Kidney epithelial cell (primary cell): ENCODE measurements around the gene SKAP1. TPM values are rescaled to one million over a fixed set of nuclear protein-coding genes. Genes with fewer than 3 reads are reported as not detected.

ENCODE experiments used
- DNase-seq: peaks from one replicate; pipeline ENCODE4 v3.0.0-alpha.2; 2010; ENCODE audit warnings: low read depth
- H3K27me3 ChIP-seq: 2 replicates; pipeline ENCODE4 v1.6.0; 2011; ENCODE audit warnings: low read length; ENCODE audit not compliant: control insufficient read depth, insufficient read depth
- H3K36me3 ChIP-seq: 2 replicates; pipeline ENCODE4 v1.5.1; 2011; ENCODE audit warnings: low read length; ENCODE audit not compliant: control insufficient read depth, insufficient read depth
- H3K4me3 ChIP-seq: 2 replicates; pipeline ENCODE4 v1.5.1; 2011; ENCODE audit warnings: low read depth, mild to moderate bottlenecking, control low read depth, low read length
- total RNA-seq: library from RNA; depleted of rRNA; stranded (reverse); fragments of >200 nt; gene quantifications from 2 replicates; pipeline ENCODE4 v1.2.3, GENCODE V29; 2015
- TF ChIP-seq, protein P1 (sequence below): IDR thresholded peaks from 2 replicates; pipeline ENCODE4 v1.5.1; 2011; ENCODE audit warnings: mild to moderate bottlenecking, moderate library complexity, low read length, control low read depth, inconsistent platforms; ENCODE audit not compliant: insufficient read depth, poor library complexity, severe bottlenecking

Gene SKAP1
- total RNA-seq, 1 donor from 2014 or later = 5.6 TPM

DNA sequence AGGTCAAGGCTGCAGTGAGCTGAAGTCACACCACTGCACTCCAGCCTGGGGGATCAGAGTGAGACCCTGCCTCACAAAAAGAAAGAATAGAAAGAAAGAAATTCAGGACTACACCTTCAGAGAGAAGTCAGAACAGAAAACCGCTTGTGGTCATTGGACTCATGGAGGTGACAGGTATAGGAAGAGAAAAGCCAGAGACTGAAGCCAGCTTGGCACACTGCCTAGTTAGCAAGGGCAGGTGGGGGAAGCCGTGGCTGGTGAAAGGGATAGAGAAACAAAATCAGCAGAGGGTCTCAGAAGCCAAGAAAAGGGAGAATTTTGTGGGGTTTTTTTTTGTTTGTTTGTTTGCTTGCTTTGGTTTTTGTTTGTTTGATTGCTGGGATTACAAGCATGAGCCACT is 32.9 kb upstream of the SKAP1 start:
- no peak for DNase-seq
- TF ChIP-seq, protein P1, sequence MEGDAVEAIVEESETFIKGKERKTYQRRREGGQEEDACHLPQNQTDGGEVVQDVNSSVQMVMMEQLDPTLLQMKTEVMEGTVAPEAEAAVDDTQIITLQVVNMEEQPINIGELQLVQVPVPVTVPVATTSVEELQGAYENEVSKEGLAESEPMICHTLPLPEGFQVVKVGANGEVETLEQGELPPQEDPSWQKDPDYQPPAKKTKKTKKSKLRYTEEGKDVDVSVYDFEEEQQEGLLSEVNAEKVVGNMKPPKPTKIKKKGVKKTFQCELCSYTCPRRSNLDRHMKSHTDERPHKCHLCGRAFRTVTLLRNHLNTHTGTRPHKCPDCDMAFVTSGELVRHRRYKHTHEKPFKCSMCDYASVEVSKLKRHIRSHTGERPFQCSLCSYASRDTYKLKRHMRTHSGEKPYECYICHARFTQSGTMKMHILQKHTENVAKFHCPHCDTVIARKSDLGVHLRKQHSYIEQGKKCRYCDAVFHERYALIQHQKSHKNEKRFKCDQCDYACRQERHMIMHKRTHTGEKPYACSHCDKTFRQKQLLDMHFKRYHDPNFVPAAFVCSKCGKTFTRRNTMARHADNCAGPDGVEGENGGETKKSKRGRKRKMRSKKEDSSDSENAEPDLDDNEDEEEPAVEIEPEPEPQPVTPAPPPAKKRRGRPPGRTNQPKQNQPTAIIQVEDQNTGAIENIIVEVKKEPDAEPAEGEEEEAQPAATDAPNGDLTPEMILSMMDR = no peak
- Histone ChIP-seq H3K27me3 (no peaks in the 10 kb centered on the region), H3K36me3 (no peaks in the 10 kb centered on the region), H3K4me3 (no peak overlapping the region)

DNA sequence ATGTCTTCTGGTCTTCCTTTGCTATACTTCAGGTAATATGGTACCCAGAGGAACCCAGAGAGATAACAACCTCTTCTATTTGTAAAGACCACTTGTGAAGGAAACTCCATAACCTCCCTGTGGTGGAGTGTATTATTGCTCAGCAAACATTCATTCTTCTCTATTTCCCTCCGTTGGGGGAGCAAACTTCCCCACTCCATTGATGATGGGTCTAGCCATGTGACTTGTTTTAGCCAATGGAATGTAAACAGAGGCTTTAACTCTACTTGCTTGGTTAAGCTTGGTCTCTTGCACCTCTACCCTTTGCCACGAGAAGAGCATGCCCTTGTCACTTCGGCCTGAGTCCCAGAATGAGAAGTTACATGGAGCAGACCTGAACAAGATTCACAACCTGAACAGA is 30.0 kb upstream of the SKAP1 start:
- Histone ChIP-seq H3K36me3 (no peaks in the 10 kb centered on the region), H3K4me3 (no peak overlapping the region), H3K27me3 (no peaks in the 10 kb centered on the region)
- TF ChIP-seq, protein P1 = no peak
- no peak for DNase-seq

DNA sequence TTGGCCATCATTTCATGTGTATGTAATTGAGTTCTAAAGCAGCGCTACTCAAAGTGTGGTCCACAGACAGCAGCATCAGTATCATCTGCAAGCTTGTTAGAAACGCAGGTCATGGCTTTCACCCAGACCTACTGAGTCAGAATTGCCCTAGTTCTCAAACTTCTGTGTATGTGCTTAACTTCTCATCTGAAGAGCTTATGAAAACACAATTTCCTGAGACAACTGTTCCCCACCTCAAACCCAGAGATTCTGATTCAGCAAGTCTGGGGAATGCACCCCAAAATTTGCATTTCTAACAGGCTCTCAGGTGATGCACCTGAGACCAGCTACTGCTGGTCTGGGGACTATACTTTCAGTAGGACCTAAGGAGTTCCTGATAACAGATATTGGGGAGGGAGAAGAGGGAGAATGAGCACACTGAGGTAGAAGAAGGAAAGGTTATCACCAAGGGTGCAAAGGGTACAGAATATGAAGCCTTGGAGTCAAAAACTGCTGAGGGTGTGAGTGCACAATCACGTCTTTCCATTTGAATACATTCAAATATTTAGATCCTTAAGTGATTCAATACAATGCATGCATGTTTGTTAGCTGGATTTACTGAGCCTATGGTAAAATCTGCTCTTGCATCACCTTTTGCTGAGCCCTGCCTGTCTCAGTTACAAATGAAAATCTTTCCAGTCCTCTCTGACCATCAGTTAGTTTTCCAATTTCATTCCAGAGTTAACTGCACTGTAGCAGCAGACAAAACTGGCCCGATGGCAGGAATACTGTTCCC is 29.2 kb upstream of the SKAP1 start:
- TF ChIP-seq, protein P1 = no peak
- no peaks in the 10 kb centered on the region for H3K36me3 ChIP-seq
- no peak overlapping the region for H3K4me3 ChIP-seq
- no peaks in the 10 kb centered on the region for H3K27me3 ChIP-seq
- no peak for DNase-seq

DNA sequence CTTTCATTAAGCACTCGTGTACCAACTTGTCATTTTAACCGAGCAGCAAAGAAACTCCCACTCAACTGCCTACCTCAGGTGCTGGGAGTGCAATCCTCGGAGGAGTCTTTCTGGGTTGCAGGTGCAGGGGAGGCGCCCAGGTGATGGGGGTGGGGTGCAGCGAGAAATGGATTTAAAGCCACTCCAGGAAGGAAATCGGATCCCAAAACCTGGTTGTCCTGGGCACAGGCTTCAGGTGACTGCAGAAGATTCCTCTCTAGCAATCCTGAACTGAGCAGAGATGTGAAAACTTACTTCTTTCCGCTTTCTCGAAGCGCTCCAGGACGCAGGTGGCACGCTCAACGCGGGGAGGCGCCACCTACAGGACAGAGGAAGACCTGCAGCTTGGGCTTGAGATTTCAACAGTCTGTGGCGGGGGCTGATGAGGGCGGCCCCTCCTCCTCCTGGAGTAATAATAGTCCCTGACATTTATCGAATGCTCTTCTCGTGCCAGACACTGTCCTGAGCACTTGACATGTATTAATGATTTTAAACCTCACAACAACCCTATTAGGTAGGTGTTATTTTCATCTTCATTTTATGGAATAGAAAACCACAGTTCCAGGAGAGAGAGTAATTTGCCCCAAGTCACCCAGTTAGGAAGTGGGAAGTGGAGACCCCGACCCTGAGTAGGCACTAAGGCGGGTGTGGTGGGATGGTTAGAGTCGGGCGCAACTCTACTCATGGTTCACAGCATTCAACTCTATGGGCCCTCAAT is 27.2 kb upstream of the SKAP1 start:
- TF ChIP-seq, protein P1 = peak; percentile 99

DNA sequence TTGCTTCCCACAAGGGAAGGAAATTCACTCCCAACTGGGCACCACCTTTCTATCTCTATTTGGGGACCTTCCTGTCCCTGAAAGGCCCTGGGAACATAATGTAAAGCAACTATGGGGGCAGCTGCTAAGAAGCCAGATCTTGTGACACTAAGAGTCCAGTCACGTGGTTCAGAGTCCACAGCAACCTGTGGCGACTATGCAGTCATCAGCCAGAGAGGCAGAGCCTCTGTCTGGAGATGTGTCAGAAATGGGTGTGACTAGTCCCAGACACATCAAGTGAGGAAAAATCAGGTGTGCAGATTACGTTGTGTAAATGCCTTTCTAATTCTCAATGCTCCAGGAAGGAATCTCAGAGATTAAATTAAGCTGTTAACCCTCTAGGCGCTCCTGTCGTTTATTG is 26.6 kb upstream of the SKAP1 start:
- DNase-seq = peak; percentile 56
- Histone ChIP-seq H3K4me3 (no peak overlapping the region), H3K27me3 (no peaks in the 10 kb centered on the region), H3K36me3 (no peaks in the 10 kb centered on the region)
- TF ChIP-seq, protein P1 = no peak

More for the DNA sequence above, 27.2 kb upstream of the SKAP1 start:
- H3K36me3 ChIP-seq = no peaks in the 10 kb centered on the region
- DNase-seq = no peak
- peak overlapping the region; percentile 27 for H3K4me3 ChIP-seq
- no peaks in the 10 kb centered on the region for H3K27me3 ChIP-seq
